Fibroblast of lung (primary cell): Measurements from ENCODE around the gene SPOCK1. TPM values are rescaled to one million over a fixed set of nuclear protein-coding genes. Genes with fewer than 3 reads are reported as not detected.

ENCODE experiments used
- DNase-seq, 2 donors: peaks; one replicate each; pipeline versions ENCODE4 v3.0.0 to v3.0.0-alpha.2; 2010; ENCODE audit warnings: low read depth in 2 of 2
- H2AFZ ChIP-seq: 2 replicates; pipeline ENCODE4 v1.5.1; 2012; ENCODE audit warnings: low read length, control low read depth, inconsistent platforms
- H3K27ac ChIP-seq: 2 replicates; pipeline ENCODE4 v1.5.1; 2011; ENCODE audit warnings: low read length, control low read depth; ENCODE audit not compliant: insufficient read depth
- H3K27me3 ChIP-seq: 2 replicates; pipeline ENCODE4 v1.5.1; 2011; ENCODE audit warnings: mild to moderate bottlenecking, low read length; ENCODE audit not compliant: control insufficient read depth, insufficient read depth
- H3K36me3 ChIP-seq: 2 replicates; pipeline ENCODE4 v1.5.1; 2011; ENCODE audit warnings: low read length; ENCODE audit not compliant: control insufficient read depth, insufficient read depth
- H3K4me1 ChIP-seq: 2 replicates; pipeline ENCODE4 v1.5.1; 2011; ENCODE audit warnings: low read length; ENCODE audit not compliant: control insufficient read depth, insufficient read depth; ENCODE audit errors: extremely low read depth
- H3K4me2 ChIP-seq: 2 replicates; pipeline ENCODE4 v1.5.1; 2011; ENCODE audit warnings: low read length, control low read depth; ENCODE audit not compliant: insufficient read depth; ENCODE audit errors: extremely low read depth
- H3K4me3 ChIP-seq, 4 experiments: fragments of 200-600 bp in 1 of 4; sonication (generic) in 1 of 4; replicated peaks in 1 of 4; 2 replicates each; pipeline ENCODE4 v1.5.1; 2011 to 2016; ENCODE audit warnings: low read length in 4 of 4, low read depth in 3 of 4, mild to moderate bottlenecking in 3 of 4, control low read depth in 2 of 4, inconsistent platforms in 1 of 4, mixed read lengths in 1 of 4; ENCODE audit not compliant: insufficient read depth in 1 of 4; ENCODE audit errors: control extremely low read depth in 1 of 4
- H3K79me2 ChIP-seq: 2 replicates; pipeline ENCODE4 v1.5.1; 2012; ENCODE audit warnings: mild to moderate bottlenecking, low read length, inconsistent platforms; ENCODE audit not compliant: control insufficient read depth, insufficient read depth
- H3K9ac ChIP-seq: 2 replicates; pipeline ENCODE4 v1.5.1; 2011; ENCODE audit warnings: mild to moderate bottlenecking, low read length, control low read depth; ENCODE audit not compliant: insufficient read depth
- H3K9me3 ChIP-seq: 2 replicates; pipeline ENCODE4 v1.5.1; 2012; ENCODE audit warnings: low read depth, low read length; ENCODE audit not compliant: control insufficient read depth, insufficient read depth
- H4K20me1 ChIP-seq: 2 replicates; pipeline ENCODE4 v1.5.1; 2011; ENCODE audit warnings: low read length; ENCODE audit not compliant: control insufficient read depth, insufficient read depth; ENCODE audit errors: extremely low read depth
- CTCF ChIP-seq, 2 donors: IDR thresholded peaks in 1 of 2; conservative IDR thresholded peaks in 1 of 2; 1 replicate in 1 of 2; 2 replicates in 1 of 2; pipeline ENCODE4 v1.5.1; 2011 to 2012; ENCODE audit warnings: low read length in 2 of 2, control low read depth in 1 of 2, inconsistent platforms in 1 of 2, low read depth in 1 of 2, mild to moderate bottlenecking in 1 of 2
- EZH2 ChIP-seq: IDR thresholded peaks from 2 replicates; pipeline ENCODE4 v1.5.1; 2012; ENCODE audit warnings: low read length, control low read depth, mild to moderate bottlenecking; ENCODE audit errors: missing control alignments
- polyA plus RNA-seq, 2 donors: library from polyadenylated mRNA; depleted of rRNA in 1 of 2; stranded (reverse) in 1 of 2; unstranded in 1 of 2; fragments of >200 nt; gene quantifications; 2 replicates each; pipeline ENCODE4 v1.2.1, GENCODE V29; 2011 to 2012; ENCODE audit warnings: missing spikeins in 1 of 2
- total RNA-seq: library from RNA; depleted of rRNA; stranded (reverse); fragments of >200 nt; gene quantifications from 2 replicates; pipeline ENCODE4 v1.2.1, GENCODE V29; 2014

The SPOCK1 gene
- total and polyA plus RNA-seq, 2 donors (not counting 1 experiment from before 2014, with no cell fraction given): 11.1 to 34.9 TPM

GRCh38 chr5:137228816-137229215 lies 270.3 kb downstream of the SPOCK1 start:
- no peak overlapping the region for H3K9ac ChIP-seq
- H3K4me3 ChIP-seq: no peak overlapping the region
- no peak overlapping the region for H3K27ac ChIP-seq
- no peaks in the 10 kb centered on the region for H3K9me3 ChIP-seq
- H3K4me1 ChIP-seq: no peaks in the 10 kb centered on the region
- no peaks in the 10 kb centered on the region for H3K79me2 ChIP-seq
- no peaks in the 10 kb centered on the region for H4K20me1 ChIP-seq
- DNase-seq: no peak
- no peak for TF ChIP-seq EZH2
- no peak for TF ChIP-seq CTCF (conservative IDR thresholded peaks at IDR 0.05 in 1 of 2, IDR thresholded peaks at IDR 0.05 in 1 of 2; ENCODE audit: low read depth in 1 of 2, low read length in 2 of 2)
- H3K36me3 ChIP-seq: no peaks in the 10 kb centered on the region
- no peak overlapping the region for H3K4me2 ChIP-seq
- H3K27me3 ChIP-seq: no peaks in the 10 kb centered on the region
- no peak overlapping the region for H2AFZ ChIP-seq

DNA sequence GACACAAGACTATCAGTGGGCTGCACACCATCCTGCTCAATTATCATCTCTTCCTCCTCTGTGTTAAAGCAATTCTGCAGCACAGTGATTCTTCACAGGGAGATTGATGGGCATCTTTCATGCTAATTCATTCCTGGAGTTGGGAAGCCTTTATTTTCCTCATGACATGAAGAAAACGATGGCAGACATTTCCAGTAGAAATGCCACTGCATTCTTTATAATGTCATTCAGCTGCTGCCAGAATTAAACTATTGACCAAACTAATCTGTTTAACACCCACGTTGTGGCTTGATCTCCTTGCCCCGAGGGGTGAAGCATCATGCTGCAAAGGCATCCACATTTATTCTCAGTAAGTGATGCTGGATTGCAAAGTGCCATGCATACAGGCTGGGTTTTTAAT lies 273.0 kb downstream of the SPOCK1 start:
- no peak overlapping the region for H3K9ac ChIP-seq
- no peak overlapping the region for H3K27ac ChIP-seq
- no peaks in the 10 kb centered on the region for H3K9me3 ChIP-seq
- no peak overlapping the region for H2AFZ ChIP-seq
- no peaks in the 10 kb centered on the region for H4K20me1 ChIP-seq
- no peaks in the 10 kb centered on the region for H3K4me1 ChIP-seq
- no peaks in the 10 kb centered on the region for H3K27me3 ChIP-seq
- no peak for TF ChIP-seq CTCF (conservative IDR thresholded peaks at IDR 0.05 in 1 of 2, IDR thresholded peaks at IDR 0.05 in 1 of 2; ENCODE audit: low read depth in 1 of 2, low read length in 2 of 2)
- TF ChIP-seq EZH2: no peak
- no peak overlapping the region for H3K4me2 ChIP-seq
- H3K36me3 ChIP-seq: no peaks in the 10 kb centered on the region
- no peak overlapping the region for H3K4me3 ChIP-seq
- H3K79me2 ChIP-seq: no peaks in the 10 kb centered on the region
- DNase-seq: peak in 1 of 2 donors; percentile 20

- Histone ChIP-seq H3K4me1 (no peaks in the 10 kb centered on the region), H3K9ac (no peak overlapping the region), H3K9me3 (no peaks in the 10 kb centered on the region), H3K27ac (no peak overlapping the region), H3K4me2 (no peak overlapping the region), H3K36me3 (no peaks in the 10 kb centered on the region), H3K27me3 (no peaks in the 10 kb centered on the region), H4K20me1 (no peaks in the 10 kb centered on the region), H3K4me3 (no peak overlapping the region), H2AFZ (no peak overlapping the region), H3K79me2 (no peaks in the 10 kb centered on the region)
- DNase-seq: no peak
- TF ChIP-seq EZH2: no peak
- no peak for TF ChIP-seq CTCF (conservative IDR thresholded peaks at IDR 0.05 in 1 of 2, IDR thresholded peaks at IDR 0.05 in 1 of 2; ENCODE audit: low read depth in 1 of 2, low read length in 2 of 2)
Measured at GRCh38 chr5:137223324-137224295, 275.5 kb downstream of the SPOCK1 start.
